H7 (cell line): ENCODE measurements around the gene SEPHS1. TPM values are rescaled to one million over a fixed set of nuclear protein-coding genes. Genes with fewer than 3 reads are reported as not detected.

ENCODE experiments used
- total RNA-seq: library from RNA; depleted of rRNA; stranded (reverse); fragments of >200 nt; shearing (Covaris generic); gene quantifications from 2 replicates; pipeline ENCODE4 v1.2.3, GENCODE V29; 2014; rRNA removed

SEPHS1 gene
- total RNA-seq, 1 experiment from 2014 or later, result 341 TPM

Other genes starting within 250 kb of the SEPHS1 start
- 4.8 and 6.9 TPM in 2 replicates for gene OPTN, start 248.1 kb downstream of the SEPHS1 start, total RNA-seq
- 28.4 and 31.5 TPM in 2 replicates for gene MCM10, start 186.7 kb downstream of the SEPHS1 start, total RNA-seq
- not detected in 2 replicates for gene UCMA, start 113.9 kb downstream of the SEPHS1 start, total RNA-seq
- 12.2 and 14.8 TPM in 2 replicates for gene PHYH, start 48.2 kb downstream of the SEPHS1 start, total RNA-seq
- gene BEND7, start 180.7 kb upstream of the SEPHS1 start, total RNA-seq, result 2.7 and 6.8 TPM in 2 replicates
- gene PRPF18, start 238.7 kb upstream of the SEPHS1 start, total RNA-seq, result 13.2 and 13.6 TPM in 2 replicates